Endodermal cell (in vitro differentiated cells): ENCODE results near the gene OGFOD3. TPM values are rescaled to one million over a fixed set of nuclear protein-coding genes. Genes with fewer than 3 reads are reported as not detected.
"Not testable (repeated sequence)": the region's sequence is repeated elsewhere in the genome, so short reads cannot be mapped to it uniquely, and the experiment has no call there.

Experiments used
- DNase-seq: peaks from one replicate; pipeline ENCODE4 v3.0.0-alpha.2; 2017
- H3K27ac ChIP-seq: 2 replicates; pipeline ENCODE4 v1.5.1; 2013; ENCODE audit warnings: mild to moderate bottlenecking, low read depth, low read length, moderate library complexity
- H3K27me3 ChIP-seq: 2 replicates; pipeline ENCODE4 v1.6.1; 2013; ENCODE audit warnings: mild to moderate bottlenecking, low read length, moderate library complexity; ENCODE audit not compliant: insufficient read depth, control insufficient read depth, poor library complexity, severe bottlenecking
- H3K36me3 ChIP-seq: 2 replicates; pipeline ENCODE4 v1.7.0; 2013; ENCODE audit warnings: mild to moderate bottlenecking, low read length, moderate library complexity; ENCODE audit not compliant: control insufficient read depth, insufficient read depth
- H3K4me1 ChIP-seq: one replicate; pipeline ENCODE4 v1.7.0; 2013; ENCODE audit warnings: low read length; ENCODE audit not compliant: control insufficient read depth, insufficient read depth
- H3K4me3 ChIP-seq: 2 replicates; pipeline ENCODE4 v1.5.1; 2013; ENCODE audit warnings: mild to moderate bottlenecking, low read length, moderate library complexity
- H3K9ac ChIP-seq: 2 replicates; pipeline ENCODE4 v1.6.1; 2013; ENCODE audit warnings: mild to moderate bottlenecking, low read length, moderate library complexity; ENCODE audit not compliant: poor library complexity, severe bottlenecking; ENCODE audit errors: extremely low read depth
- H3K9me3 ChIP-seq: 2 replicates; pipeline ENCODE4 v1.6.1; 2013; ENCODE audit warnings: mild to moderate bottlenecking, low read length, moderate library complexity; ENCODE audit not compliant: control insufficient read depth
- H3K27ac Mint-ChIP-seq: 2 replicates; pipeline ENCODE4 v1.8.0; 2020; ENCODE audit warnings: mixed read lengths
- H3K27me3 Mint-ChIP-seq: 2 replicates; pipeline ENCODE4 v1.8.0; 2021; ENCODE audit warnings: mild to moderate bottlenecking, mixed read lengths; ENCODE audit not compliant: insufficient read depth
- H3K36me3 Mint-ChIP-seq: 2 replicates; pipeline ENCODE4 v1.8.0; 2020; ENCODE audit warnings: low read depth, mixed read lengths
- H3K4me1 Mint-ChIP-seq: 2 replicates; pipeline ENCODE4 v1.8.0; 2020; ENCODE audit warnings: mixed read lengths
- H3K4me3 Mint-ChIP-seq: 2 replicates; pipeline ENCODE4 v1.8.0; 2020; ENCODE audit warnings: mild to moderate bottlenecking, moderate library complexity, mixed read lengths
- H3K9me3 Mint-ChIP-seq: 2 replicates; pipeline ENCODE4 v1.8.0; 2020; ENCODE audit warnings: mild to moderate bottlenecking, mixed read lengths
- CTCF ChIP-seq: fragments of 200-600 bp; sonication (generic); conservative IDR thresholded peaks from 2 replicates; pipeline ENCODE4 v1.5.0; 2021; ENCODE audit warnings: antibody characterized with exemption, mild to moderate bottlenecking
- WGBS, 2 experiments: methylation state at CpG; one replicate each; pipeline versions ENCODE4 v1.1.5 to v1.1.7; 2013; ENCODE audit warnings: missing lambda C conversion rate in 2 of 2, mixed read lengths in 1 of 2; ENCODE audit not compliant: insufficient coverage in 1 of 2, insufficient read length in 1 of 2; 5-methylcytosine and 5-hydroxymethylcytosine counted together
- total RNA-seq, 2 donors: library from RNA; stranded (reverse); fragmentation: NEBNext Ultra II Directional in 1 of 2; extraction: Animal tissue kit (Norgen Biotek cat#: 25700) in 1 of 2; gene quantifications; 2 replicates in 1 of 2; 3 replicates in 1 of 2; pipeline ENCODE4 v1.2.1, GENCODE V29; 2021

The OGFOD3 gene
- total RNA-seq, 2 donors from 2014 or later = 24.0 to 30.1 TPM

DNA sequence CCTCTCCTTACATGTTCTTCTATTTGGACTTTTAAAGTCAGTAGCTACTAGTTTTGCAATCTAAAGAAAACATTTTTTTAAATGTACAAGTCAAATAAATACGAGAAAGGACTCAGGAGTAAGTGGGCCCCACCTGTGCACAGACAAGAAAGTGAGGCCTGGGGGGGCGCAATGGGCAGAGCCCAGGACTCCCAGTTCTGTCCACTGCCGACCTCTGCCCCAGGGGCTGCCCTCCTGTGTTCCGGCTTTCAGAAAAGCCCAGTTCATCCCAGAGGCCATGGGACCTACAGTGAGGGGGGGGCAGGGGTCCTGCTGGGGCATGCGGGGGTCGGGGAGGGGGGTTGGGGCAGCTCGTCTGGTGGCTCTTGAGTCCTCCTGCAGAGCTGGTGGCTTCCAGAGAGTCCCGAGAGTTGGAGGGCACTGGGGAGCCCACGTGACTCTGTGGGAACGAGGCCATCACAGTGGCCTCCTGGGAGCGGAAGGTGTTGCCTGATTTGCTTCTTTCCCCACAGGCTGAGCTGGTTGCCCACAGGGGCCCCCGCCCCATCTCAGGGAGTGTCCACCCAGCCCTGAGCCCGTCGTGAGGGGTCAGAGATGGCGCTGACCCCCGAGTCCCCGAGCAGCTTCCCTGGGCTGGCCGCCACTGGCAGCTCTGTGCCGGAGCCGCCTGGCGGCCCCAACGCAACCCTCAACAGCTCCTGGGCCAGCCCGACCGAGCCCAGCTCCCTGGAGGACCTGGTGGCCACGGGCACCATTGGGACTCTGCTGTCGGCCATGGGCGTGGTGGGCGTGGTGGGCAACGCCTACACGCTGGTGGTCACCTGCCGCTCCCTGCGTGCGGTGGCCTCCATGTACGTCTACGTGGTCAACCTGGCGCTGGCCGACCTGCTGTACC lies 44.4 kb downstream of the OGFOD3 start:
- DNase-seq = no peak
- Mint-ChIP-seq H3K9me3 (no peaks in the 10 kb centered on the region), H3K36me3 (no peaks in the 10 kb centered on the region), H3K4me1 (no peaks in the 10 kb centered on the region), H3K27ac (no peak overlapping the region), H3K4me3 (no peak overlapping the region), H3K27me3 (peaks cover 49% of the 10 kb centered on the region)
- Histone ChIP-seq H3K4me1 (no peaks in the 10 kb centered on the region), H3K27me3 (peaks cover 28% of the 10 kb centered on the region), H3K27ac (no peak overlapping the region), H3K9me3 (no peaks in the 10 kb centered on the region), H3K4me3 (no peak overlapping the region), H3K9ac (no peak overlapping the region), H3K36me3 (no peaks in the 10 kb centered on the region)
- 93 to 96% methylated on average over 31 to 37 of the region's 37 CpGs for WGBS, 2 experiments
- no peak for TF ChIP-seq CTCF

DNA sequence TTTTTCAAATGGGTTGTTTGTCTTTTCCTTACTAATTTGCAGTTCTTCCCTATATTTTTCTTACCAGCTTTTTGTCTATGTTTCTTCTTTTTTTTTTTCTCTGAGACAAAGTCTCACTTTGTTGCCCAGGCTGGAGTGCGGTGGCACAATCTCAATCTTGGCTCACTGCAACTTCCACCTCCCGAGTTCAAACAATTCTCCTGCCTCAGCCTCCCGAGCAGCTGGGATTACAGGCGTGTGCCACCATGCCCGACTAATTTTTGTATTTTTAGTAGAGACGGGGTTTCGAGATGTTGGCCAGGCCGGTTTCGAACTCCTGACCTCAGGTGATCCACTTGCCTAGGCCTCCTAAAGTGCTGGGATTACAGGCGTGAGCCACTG lies 45.3 kb downstream of the OGFOD3 start:
- not testable (repeated sequence) for H3K27ac Mint-ChIP-seq, H3K4me1 Mint-ChIP-seq, H3K4me1 ChIP-seq, H3K36me3 Mint-ChIP-seq, H3K9ac ChIP-seq, H3K36me3 ChIP-seq, H3K4me3 ChIP-seq, DNase-seq, H3K9me3 ChIP-seq, H3K9me3 Mint-ChIP-seq, H3K27ac ChIP-seq, H3K4me3 Mint-ChIP-seq
- WGBS, 2 experiments = 91 to 95% methylated on average over 10 of the region's 10 CpGs
- H3K27me3 Mint-ChIP-seq = peaks cover 48% of the 10 kb centered on the region
- peaks cover 28% of the 10 kb centered on the region for H3K27me3 ChIP-seq

DNA sequence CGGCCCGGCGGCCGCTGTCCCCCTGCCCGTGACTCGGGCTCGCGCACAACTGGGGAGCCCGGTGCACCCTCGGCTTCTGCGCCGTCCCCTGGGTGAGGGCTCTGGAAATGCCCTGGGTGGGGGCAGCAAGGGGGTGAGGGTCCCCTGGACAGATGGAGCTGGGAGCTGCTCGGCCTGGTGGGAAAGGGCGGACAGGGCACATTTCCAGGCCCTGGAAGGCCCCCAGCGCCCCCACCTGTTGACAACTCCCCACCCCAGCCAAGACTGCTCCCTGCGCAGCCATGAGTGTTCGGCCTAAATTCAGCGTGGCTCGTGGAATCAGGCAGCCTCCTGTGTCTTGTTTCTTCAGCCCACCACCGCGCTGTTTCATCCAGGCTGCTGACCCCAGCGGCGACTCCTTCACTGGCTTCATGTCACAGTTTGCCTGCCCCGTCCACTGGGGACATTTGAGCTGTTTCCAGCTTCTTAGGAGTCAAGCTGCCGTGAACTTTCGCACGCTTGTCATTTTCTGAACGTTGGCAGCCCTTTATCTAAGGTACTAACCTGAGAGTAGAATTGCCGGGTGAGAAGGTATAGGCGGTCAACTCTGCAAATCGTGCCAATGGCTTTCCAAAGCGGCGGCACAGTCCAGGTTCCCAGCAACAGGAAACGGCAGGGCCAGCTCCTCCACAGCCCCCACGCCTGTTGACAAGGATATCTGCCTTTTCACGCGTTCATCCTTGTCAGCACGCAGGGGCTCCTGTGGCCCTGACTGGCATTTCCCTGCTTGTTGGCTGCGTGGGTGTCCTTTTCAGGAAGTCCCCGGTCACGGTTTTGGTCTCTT lies 45.9 kb downstream of the OGFOD3 start:
- no peak for TF ChIP-seq CTCF
- H3K27me3 Mint-ChIP-seq = peaks cover 48% of the 10 kb centered on the region
- H3K27me3 ChIP-seq = peaks cover 28% of the 10 kb centered on the region

More for the DNA sequence above, 45.9 kb downstream of the OGFOD3 start:
- 77 to 84% methylated on average over 27 to 41 of the region's 41 CpGs for WGBS, 2 experiments
- Mint-ChIP-seq H3K27ac (no peak overlapping the region), H3K9me3 (no peaks in the 10 kb centered on the region), H3K4me1 (peaks cover 2% of the 10 kb centered on the region), H3K36me3 (no peaks in the 10 kb centered on the region), H3K4me3 (peak overlapping the region; percentile 47)
- DNase-seq = peak; percentile 70
- H3K9ac ChIP-seq = no peak overlapping the region
- H3K4me3 ChIP-seq = no peak overlapping the region
- H3K9me3 ChIP-seq = no peaks in the 10 kb centered on the region
- no peak overlapping the region for H3K27ac ChIP-seq
- H3K4me1 ChIP-seq = no peaks in the 10 kb centered on the region
- no peaks in the 10 kb centered on the region for H3K36me3 ChIP-seq
